Urinary bladder (tissue), 4 donors: ENCODE measurements around the gene FUBP3. TPM values are rescaled to one million over a fixed set of nuclear protein-coding genes. Genes with fewer than 3 reads are reported as not detected.

Experiments
- DNase-seq: peaks from one replicate; pipeline ENCODE4 v3.0.0-alpha.2; 2015; ENCODE audit errors: extremely low spot score
- H3K27ac ChIP-seq: one replicate; pipeline ENCODE4 v1.5.1; 2013; ENCODE audit warnings: low read depth, mild to moderate bottlenecking, moderate library complexity
- H3K36me3 ChIP-seq: one replicate; pipeline ENCODE4 v1.6.1; 2013; ENCODE audit warnings: mild to moderate bottlenecking, moderate library complexity; ENCODE audit not compliant: insufficient read depth
- H3K4me1 ChIP-seq: one replicate; pipeline ENCODE4 v1.6.1; 2013; ENCODE audit warnings: mild to moderate bottlenecking, moderate library complexity; ENCODE audit not compliant: insufficient read depth
- H3K4me3 ChIP-seq: one replicate; pipeline ENCODE4 v1.5.1; 2013; ENCODE audit warnings: low read depth, low read length
- WGBS: extraction: QIAGEN DNeasy Blood & Tissue Kit; methylation state at CpG from one replicate; pipeline ENCODE4 v1.1.7; 2013; 5-methylcytosine and 5-hydroxymethylcytosine counted together
- polyA plus RNA-seq: library from polyadenylated mRNA; stranded (reverse); fragments of 200-250 nt; gene quantifications from one replicate; pipeline ENCODE4 v1.2.3, GENCODE V29; 2013
- total RNA-seq: library from RNA; depleted of rRNA; stranded (reverse); fragments of >200 nt; gene quantifications from one replicate; pipeline ENCODE4 v1.2.3, GENCODE V29; 2014
- donor health status: healthy with polysubstance abuse.
- donor health status: healthy.

FUBP3 gene
- total and polyA plus RNA-seq, 2 donors, result 36.5 to 39.5 TPM

GRCh38 chr9:130638284-130639123, 59.1 kb downstream of the FUBP3 start:
- Histone ChIP-seq H3K4me1 (no peaks in the 10 kb centered on the region), H3K27ac (no peak overlapping the region), H3K4me3 (no peak overlapping the region), H3K36me3 (peaks cover 3% of the 10 kb centered on the region)
- DNase-seq, result no peak
- WGBS, result 80% methylated on average over 37 of the region's 37 CpGs

- Histone ChIP-seq H3K36me3 (peaks cover 3% of the 10 kb centered on the region), H3K27ac (no peak overlapping the region), H3K4me1 (no peaks in the 10 kb centered on the region), H3K4me3 (no peak overlapping the region)
- peak; percentile 13 for DNase-seq
- 58% methylated on average over 20 of the region's 20 CpGs for WGBS
Observed at GRCh38 chr9:130639124-130639765, 59.9 kb downstream of the FUBP3 start.

- no peak overlapping the region for H3K27ac ChIP-seq
- H3K36me3 ChIP-seq, result peaks cover 3% of the 10 kb centered on the region
- no peak for DNase-seq
- 95% methylated on average over 17 of the region's 17 CpGs for WGBS
- no peaks in the 10 kb centered on the region for H3K4me1 ChIP-seq
- H3K4me3 ChIP-seq, result no peak overlapping the region
Observed at GRCh38 chr9:130639866-130640555, 60.6 kb downstream of the FUBP3 start.

GRCh38 chr9:130640681-130641080, 61.3 kb downstream of the FUBP3 start:
- 77% methylated on average over 7 of the region's 7 CpGs for WGBS
- no peak for DNase-seq
- no peak overlapping the region for H3K27ac ChIP-seq

GRCh38 chr9:130642926-130643325, 63.5 kb downstream of the FUBP3 start:
- Histone ChIP-seq H3K36me3 (peaks cover 1% of the 10 kb centered on the region), H3K4me1 (no peaks in the 10 kb centered on the region), H3K4me3 (no peak overlapping the region), H3K27ac (no peak overlapping the region)
- 77% methylated on average over 8 of the region's 8 CpGs for WGBS
- DNase-seq, result no peak

More at GRCh38 chr9:130640681-130641080, 61.3 kb downstream of the FUBP3 start:
- peaks cover 3% of the 10 kb centered on the region for H3K36me3 ChIP-seq
- H3K4me3 ChIP-seq, result no peak overlapping the region
- H3K4me1 ChIP-seq, result no peaks in the 10 kb centered on the region

- DNase-seq, result no peak
- H3K4me1 ChIP-seq, result no peaks in the 10 kb centered on the region
- no peak overlapping the region for H3K4me3 ChIP-seq
- WGBS, result 79% methylated on average over 15 of the region's 15 CpGs
- H3K36me3 ChIP-seq, result no peaks in the 10 kb centered on the region
- no peak overlapping the region for H3K27ac ChIP-seq
Observed at GRCh38 chr9:130651221-130651620, 71.8 kb downstream of the FUBP3 start.

- H3K4me1 ChIP-seq, result no peaks in the 10 kb centered on the region
- no peak for DNase-seq
- H3K27ac ChIP-seq, result no peak overlapping the region
- H3K4me3 ChIP-seq, result no peak overlapping the region
- 94% methylated on average over 18 of the region's 18 CpGs for WGBS
- H3K36me3 ChIP-seq, result no peaks in the 10 kb centered on the region
Observed at GRCh38 chr9:130651752-130652151, 72.4 kb downstream of the FUBP3 start.

GRCh38 chr9:130654879-130655278, 75.5 kb downstream of the FUBP3 start:
- H3K36me3 ChIP-seq, result no peaks in the 10 kb centered on the region
- no peak overlapping the region for H3K4me3 ChIP-seq
- DNase-seq, result no peak
- no peaks in the 10 kb centered on the region for H3K4me1 ChIP-seq
- WGBS, result 80% methylated on average over 6 of the region's 6 CpGs
- no peak overlapping the region for H3K27ac ChIP-seq

GRCh38 chr9:130658893-130659698, 79.7 kb downstream of the FUBP3 start:
- H3K27ac ChIP-seq, result no peak overlapping the region
- no peaks in the 10 kb centered on the region for H3K4me1 ChIP-seq
- H3K36me3 ChIP-seq, result no peaks in the 10 kb centered on the region
- H3K4me3 ChIP-seq, result no peak overlapping the region
- WGBS, result 10% methylated on average over 52 of the region's 52 CpGs
- no peak for DNase-seq

GRCh38 chr9:130659699-130660248, 80.4 kb downstream of the FUBP3 start:
- WGBS, result 2% methylated on average over 58 of the region's 58 CpGs
- no peaks in the 10 kb centered on the region for H3K36me3 ChIP-seq
- no peak overlapping the region for H3K4me3 ChIP-seq
- H3K4me1 ChIP-seq, result no peaks in the 10 kb centered on the region
- no peak for DNase-seq
- no peak overlapping the region for H3K27ac ChIP-seq

GRCh38 chr9:130660326-130660682, 80.9 kb downstream of the FUBP3 start:
- no peak for DNase-seq
- Histone ChIP-seq H3K27ac (no peak overlapping the region), H3K36me3 (no peaks in the 10 kb centered on the region), H3K4me3 (peak overlapping the region; percentile 34), H3K4me1 (no peaks in the 10 kb centered on the region)
- WGBS, result 1% methylated on average over 33 of the region's 33 CpGs

GRCh38 chr9:130660683-130661450, 81.5 kb downstream of the FUBP3 start:
- no peak overlapping the region for H3K27ac ChIP-seq
- no peaks in the 10 kb centered on the region for H3K4me1 ChIP-seq
- 1% methylated on average over 82 of the region's 82 CpGs for WGBS
- DNase-seq, result no peak
- H3K4me3 ChIP-seq, result peak overlapping the region; percentile 34
- no peaks in the 10 kb centered on the region for H3K36me3 ChIP-seq
